Measurements from ENCODE around the gene DMAP1.
A peak's percentile ranks its signal among the peaks of the same experiment; 100 is the strongest.

Gene DMAP1

DNA sequence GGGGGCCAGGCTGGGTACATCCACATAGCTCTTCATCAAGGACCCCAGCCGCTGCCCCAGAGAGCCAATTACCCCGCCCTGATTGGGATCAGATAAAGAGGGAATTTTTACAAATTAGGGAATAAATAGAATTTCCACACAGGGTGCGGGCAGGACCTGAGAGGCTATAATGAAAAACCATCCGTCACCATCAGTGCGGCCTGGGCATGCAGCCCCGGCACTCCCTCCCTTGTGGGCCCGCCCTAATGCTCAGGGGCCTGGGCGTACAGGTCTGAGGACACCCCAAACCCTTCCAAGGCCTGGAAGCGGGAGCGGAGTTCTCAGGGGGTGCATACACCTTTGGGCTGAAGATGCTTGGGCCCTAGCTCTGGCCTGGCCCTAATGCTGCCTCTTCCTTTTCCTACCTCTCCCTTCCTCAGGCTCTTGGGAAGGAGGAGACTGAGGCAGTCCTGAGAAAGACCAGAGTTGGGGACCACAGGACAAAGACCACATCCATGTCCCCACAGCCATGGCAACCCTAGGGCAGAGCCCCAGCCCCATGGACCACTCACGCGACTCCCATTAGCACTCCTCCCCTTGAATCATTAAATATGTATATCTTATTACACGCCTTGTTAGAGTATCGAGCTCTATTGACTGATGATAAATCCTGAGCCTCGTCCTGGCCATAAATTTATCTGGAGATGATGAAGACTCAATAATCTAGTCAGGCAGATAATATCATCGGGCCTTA lies 16.3 kb downstream of the DMAP1 start:
- DNase-seq: no peak

DNA sequence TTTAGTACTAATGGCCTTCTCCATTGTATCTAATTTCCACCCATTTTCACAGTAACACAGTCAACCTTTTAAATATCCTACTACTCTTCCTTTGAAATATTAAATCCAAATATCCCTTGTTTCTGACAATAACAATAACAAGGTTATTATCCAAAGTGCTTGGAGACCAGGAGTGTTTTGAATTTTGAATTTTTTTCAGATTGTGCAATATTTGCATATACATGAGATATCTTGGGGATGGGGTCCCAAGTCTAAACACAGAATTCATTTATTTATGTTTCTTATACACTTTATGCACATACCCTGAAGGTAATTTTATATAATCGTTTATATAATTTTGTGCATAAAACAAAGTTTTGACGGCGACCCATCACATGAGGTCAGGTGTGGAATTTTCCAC lies 17.5 kb downstream of the DMAP1 start:
- DNase-seq: no peak

DNA sequence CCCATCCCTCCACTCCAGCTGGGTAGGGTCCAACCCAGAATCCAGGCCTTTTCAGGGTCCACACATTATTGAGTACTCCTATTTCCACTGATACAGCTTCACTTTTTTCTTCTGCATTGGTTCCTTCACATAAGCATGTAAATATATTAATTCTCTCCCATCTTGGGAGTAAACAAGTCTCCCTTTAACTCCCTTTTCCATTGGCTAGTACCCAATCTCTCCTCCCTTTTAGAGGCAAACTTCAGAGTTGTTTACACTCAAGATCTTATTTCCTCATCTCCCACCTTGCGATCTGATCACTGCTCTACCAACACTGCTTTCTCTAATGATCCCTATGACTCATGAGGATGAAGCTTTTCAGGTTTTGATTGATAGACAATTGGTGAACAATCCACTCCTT lies 20.3 kb downstream of the DMAP1 start:
- no peak for DNase-seq

DNA sequence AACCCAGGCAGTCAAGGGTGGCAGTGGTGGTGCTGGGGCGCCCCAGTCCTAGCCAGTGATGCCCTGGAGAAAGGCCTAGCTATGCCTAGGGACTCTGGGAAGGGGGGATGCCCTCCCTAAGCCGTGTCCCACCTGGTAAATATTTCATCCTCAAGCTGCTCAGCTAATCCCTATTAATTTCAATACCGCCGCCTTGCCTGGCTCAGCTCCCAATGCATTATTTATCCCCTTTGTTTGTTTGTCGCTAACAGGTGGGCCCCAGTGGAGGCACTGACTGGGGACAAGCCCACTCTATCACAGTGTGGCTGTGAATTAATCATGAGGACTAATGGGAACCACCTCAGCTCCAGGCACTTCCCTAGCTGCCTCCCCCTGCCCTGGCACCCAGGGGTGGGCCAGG lies 22.5 kb downstream of the DMAP1 start:
- DNase-seq: no peak

DNA sequence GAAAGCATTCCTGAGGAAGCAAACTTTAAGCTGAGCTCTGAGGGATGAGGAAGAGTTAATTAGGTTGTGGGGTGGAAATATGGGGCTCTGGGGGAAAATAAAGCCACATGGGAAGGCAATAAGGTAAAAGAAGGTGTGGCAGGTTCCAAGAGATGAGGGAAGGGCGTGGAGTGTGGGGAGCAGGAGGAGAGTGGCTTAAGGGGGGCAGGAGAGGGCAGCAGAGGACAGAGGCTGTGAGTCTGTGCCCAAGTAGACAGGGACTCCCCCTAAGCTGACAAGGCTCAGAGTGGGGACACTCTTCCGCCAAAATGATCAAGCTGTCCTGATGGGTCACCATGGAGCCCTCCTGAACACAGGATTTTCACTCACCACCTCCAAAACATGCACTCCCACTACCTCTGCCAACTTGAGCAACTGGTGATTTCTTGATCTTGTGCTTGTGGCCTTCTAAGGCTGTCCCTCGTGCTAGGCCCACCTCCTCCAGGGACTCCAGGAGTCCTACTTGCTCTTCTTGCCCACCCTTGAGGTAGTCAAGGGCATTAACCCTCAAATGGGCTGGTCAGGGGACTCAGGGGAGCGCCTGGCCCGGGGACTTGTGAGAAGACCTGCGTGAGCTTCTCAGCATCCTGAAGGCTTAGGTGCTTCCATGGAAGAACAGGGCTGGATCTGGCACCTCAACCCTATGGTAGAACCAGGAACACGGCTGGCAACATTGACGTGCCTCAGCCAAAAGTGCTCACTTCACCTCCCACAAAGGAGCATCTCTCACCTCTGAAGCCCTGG lies 23.4 kb downstream of the DMAP1 start:
- no peak for DNase-seq

DNA sequence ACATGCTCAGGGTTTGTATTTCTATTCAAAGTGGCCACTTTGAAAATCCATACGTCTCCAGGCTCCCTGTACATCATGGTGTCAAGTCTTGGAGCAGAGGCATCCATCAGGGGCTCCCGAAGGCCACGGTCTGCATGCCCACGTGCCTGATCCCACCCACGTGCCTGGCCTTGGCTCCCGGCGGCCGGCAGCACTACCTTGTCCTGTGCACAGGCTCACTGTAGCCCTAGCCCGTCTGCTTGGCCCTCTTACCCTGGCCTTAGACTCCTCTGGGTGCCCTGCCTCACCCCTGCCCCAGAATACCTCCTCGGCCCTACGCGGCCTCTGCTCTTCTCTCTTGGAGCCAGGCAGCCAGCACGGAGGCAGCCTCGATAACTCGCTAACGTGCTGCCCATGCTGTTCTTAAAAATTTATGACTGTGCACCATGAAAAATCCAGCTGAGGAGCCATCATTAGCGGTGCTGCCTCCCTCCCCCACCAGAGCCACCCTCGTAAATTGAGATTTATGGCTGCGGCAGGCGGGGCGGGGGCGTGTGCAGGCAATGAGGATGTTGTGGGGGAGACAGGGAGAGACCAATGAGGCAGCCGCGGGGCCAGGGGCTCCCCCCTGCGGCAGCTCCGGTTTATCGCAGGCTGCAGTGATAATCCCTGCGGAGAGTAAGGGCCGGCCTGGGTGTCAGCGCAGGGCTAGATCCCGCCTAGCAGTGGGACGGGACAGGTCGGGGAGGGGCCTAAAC lies 24.6 kb downstream of the DMAP1 start:
- peak; percentile 71 for DNase-seq

DNA sequence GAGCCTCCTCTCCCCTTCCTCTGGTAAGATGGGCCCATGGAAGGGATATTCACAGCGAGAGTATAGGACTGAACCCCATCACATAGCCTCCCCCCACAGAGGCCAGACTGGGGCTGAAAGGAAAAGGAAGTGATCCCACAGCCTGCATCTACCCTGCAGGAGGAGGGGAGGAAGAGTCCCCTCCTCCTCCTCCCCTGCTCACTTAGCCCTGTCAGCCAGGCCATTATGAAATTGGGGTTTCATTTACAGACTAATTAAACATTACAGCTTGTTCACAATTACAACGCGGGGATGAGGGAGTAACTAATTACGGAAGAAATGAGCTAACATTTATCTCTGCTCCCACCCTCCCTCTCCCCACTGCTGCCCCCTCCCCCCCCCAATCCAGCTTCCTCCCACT lies 25.4 kb downstream of the DMAP1 start:
- DNase-seq: no peak

DNA sequence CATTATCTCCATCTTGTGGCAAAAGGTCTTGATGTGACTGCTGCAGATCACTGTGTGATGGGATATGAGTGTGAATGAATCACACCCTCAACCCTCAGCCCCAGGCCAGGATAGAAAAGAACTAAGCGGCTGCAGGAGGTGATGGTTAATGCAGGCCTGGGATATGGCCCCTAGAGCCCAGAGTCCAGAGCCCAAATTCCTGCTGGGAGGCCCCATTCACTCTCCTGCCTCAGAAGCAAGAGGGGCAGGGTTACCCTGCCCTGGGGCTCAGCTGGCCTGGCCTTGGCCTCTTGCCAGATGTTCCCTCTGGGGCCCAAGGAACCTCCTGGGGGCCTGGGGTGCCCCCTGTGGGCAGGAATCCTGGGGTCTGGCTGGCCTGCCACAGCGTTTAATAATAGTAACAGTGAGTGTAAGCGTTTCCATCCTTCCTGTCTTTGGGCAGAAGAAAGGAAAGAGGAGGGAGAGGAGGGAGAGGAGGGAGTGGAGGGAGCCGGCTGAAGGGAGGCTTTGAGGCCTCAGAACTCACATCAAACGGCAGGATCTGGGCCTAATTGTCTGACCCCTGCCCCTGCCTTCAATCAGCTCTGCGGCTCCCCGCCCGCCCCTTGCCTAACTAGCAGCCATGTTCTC lies 26.2 kb downstream of the DMAP1 start:
- DNase-seq: no peak

DNA sequence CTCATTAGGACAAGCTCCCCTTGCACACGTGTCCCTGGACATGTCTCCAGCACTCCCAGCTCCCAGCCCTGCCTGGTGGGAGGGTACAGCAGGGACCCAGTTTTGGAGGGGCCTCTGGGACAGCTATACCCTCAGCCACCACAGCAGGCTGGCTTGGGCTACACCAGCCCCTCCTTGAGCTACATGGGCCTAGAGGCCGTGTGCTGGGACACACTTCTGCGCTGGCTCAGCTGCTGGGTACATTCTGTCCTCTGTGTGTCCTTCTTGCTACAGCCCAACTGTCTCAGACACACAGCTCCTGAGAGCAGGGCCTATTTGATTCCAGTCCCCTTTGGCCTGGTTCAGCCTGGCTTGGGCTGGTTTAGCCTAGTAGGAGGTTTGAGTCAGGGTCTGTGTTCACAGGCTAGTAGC lies 26.7 kb downstream of the DMAP1 start:
- DNase-seq: no peak

DNA sequence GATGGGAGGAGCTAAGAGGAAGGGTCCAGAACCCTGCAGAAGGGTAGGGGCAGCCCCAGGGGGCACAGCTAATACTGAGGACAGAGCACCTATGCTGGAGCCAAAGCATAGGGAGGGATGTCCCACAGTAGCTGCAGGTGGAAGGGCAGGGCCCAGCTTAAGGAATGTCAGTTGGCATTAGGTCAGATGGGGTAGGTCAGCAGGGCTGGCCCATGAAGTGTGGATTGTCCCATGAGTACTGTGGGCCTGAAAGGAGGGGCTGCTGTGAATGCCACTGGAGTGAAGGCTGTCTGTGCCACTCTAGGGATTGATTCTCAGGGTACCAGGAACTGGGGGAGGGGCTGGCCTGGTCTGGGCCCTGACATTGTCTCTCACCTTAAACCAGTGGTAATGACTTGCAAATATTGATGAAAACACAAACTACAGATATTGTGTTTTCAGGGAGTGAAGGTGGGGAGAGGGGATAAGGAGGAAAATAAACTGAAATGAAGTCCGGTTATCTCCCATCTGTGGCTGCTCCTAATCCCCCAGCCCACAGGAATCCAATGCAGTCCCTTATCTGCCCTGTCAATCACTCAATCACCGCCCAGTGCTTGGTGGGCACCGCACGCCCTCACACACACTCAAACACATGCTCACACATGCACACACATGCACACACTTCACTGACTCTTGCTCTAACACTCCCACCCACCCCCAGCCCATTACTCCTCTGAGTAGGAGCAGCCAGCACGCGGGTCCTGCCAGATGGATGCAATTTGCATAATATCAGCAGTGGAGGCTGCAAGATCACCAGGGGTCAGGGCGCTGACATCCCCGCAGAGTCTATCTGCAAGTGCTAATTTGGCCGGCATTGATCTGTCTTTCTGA lies 27.8 kb downstream of the DMAP1 start:
- no peak for DNase-seq

DNA sequence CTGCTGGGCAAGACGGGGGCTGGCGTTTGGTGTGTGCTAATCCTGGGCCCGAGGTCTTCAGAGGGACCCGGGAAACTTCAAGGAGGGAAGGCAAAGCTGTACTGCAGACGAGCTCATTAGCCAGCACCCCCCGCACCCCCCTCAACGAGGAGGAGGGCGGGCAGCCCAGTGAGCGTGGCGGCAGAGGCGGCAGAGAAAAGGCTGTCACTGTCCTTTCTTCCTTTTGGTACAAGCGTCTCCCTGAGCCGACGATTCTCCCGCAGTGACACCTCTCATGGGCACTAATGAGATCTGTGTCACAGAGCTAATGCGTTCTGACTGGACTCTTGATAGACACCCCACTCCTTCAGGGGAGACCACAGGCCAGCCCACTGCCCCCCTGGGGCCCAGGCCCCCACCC lies 29.5 kb downstream of the DMAP1 start:
- DNase-seq: no peak

DNA sequence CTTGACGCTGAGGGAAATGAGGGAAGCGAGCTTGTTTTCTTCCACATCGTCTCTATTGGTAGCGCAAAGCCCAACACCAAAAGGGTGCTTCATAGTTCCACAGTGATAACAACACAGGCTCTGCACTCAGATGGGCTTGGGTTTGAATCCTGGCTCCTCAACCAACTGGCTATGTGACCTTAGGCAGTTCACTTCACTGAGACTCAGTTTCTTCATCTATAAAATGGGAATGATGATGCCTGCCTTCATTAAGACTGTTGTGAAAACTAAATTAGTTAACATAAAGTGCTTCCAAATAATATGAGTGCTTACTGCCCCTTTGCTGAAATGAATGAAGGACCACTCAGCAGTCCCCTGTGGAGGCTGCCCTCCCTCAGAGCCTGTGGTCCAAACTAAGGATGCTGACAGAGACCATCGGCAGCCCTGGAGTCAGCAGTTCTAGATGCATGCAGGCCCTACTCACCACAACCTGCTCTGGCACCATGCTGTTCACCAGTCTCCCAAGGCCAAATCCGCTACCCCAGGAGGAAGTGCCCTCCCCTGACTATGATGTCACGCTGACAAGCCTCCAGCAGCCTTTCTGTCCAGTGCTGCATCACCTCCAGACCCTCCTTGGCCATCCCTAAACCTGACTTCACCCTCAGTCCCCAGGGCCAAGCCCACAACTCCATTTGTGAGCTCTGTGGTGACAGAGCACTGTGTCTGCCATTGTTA lies 30.7 kb downstream of the DMAP1 start:
- no peak for DNase-seq

DNA sequence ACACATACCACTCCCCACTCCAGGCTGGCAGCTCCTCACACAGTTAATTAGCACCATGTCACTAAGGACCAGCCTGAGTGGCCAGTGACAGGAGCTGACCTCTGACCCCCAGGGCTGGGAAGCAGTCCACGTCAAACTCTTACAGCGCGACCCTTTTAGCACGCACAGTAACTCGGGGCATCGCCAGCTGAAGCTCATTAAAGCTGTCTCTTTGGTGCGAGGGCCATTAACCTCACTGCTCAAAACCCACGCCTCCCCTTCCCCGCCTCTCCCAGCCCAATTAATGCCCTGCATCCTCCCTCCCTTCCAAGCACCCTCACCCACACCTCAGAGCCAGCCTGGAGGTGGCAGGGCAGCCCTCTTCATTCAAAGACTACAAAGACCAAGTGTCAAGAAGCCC lies 31.7 kb downstream of the DMAP1 start:
- DNase-seq: no peak

DNA sequence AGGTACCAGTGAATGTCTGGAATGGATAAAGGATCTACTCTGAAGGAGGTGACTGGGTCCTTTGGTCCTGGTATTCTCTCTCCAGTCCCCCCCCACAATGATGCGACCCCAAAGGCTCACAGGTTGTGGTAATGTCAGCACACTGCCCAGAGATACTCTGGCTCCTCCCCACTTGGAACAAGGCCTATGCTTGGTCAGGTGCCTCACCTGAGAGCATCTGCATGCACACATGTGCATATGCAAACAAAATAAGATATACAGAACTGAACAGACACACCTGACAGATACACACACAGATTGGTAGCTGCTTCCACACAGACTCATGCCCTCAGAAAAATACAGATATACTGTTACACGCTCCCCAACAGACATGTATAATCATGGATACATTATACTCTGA lies 33.5 kb downstream of the DMAP1 start:
- DNase-seq: no peak

DNA sequence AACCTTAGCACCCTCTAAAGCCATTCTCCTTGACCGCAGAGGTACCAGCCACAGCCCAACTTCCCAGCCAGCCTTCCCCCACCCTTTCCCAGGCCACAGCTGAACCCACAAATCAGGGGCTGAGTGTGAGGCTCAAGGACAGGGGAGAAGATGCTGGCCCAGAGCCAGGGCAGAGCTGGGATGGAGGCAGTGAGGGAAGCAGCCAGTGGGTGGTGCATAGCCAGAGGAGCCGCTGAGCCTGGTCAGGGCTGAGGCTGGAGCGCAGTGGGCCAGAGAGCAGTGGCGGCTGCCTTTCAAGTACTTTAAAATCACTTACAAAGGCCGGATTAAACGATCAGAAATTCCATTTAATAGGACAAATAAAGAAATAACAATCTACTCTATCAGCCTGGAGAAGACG lies 36.3 kb downstream of the DMAP1 start:
- no peak for DNase-seq

DNA sequence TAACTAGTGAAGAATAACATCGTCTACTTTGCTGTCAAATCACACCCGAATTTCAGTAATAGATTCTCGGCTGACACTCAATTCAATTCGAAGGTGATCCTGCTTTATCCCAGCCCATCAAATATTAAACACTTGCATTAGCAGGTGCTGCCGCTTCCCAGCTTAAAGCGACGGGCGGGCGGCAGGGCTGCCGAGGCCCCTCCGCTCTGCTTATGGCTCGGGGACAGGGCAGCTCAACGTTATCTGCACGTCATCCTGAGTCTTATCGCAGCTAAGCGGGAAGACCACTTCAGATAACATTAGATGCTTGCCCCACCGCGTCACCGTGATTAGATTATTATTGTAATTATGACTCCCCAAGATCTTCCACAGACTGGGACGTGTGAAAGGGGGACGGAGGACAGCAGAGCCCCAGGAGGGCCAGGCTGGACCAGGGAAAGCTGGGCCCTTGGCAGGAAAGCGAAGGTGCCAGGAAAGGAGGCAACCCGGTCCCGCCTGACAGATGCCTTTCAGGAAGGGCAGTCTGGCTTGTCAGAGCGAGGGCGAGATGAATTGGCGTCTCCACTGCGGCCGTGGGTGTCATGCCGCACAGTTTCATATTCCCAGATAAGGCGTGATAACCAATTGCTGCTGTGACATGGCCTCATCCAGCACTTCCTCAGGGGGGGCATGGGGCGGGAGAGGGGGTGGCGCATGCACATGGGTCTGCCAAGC lies 37.0 kb downstream of the DMAP1 start:
- DNase-seq: no peak

DNA sequence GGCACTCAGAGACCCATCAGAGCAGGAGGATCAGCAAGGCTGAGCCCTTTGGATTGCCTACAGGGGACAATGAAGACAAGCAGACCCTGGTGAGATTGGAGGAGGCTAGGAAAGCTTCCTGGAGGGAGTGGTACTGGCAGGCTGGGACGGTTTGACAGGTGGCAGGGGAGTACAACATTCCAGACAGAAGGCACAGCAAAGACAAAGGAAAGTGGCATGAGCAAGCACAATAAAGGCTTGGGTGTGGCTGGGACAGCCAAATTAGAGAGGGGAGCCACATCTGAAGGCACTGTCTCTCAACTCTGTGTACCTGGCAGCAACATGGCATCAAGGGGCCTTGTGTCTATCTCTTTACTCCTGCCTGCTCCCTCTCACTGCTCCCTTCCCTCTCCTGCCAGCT lies 38.2 kb downstream of the DMAP1 start:
- no peak for DNase-seq

DNA sequence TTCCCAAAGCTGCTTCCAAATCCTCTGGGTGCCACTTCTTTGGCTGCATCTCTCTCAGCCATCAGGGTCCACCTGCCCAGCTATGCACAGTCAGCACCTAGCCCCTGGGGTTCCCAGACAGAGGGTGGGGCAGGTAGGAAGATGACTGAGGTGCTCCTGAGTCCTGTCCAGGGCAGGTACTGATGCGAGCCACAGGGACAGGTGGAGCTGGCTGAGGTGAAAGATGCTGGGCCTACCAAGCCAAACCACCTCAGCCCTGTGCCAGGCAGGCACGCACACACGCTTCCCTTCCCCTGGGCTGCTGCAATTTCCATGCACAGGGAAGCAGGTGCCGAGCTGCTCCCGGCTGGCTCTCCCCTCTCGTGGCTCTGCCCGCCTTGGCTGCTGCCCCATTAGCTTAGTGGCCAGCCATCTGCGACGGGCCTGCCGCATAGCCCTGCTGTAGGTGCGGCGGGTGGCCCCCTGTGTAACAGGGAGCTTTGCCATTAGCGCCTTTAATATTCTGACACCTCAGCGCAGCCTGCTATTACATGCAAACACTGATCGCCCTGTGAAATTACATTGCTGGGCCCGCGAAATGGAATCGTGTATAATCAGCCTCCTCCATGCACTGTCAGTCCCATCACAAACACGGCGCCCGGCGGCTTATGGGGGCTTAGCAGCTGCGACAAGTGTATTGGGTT lies 38.9 kb downstream of the DMAP1 start:
- DNase-seq: no peak

DNA sequence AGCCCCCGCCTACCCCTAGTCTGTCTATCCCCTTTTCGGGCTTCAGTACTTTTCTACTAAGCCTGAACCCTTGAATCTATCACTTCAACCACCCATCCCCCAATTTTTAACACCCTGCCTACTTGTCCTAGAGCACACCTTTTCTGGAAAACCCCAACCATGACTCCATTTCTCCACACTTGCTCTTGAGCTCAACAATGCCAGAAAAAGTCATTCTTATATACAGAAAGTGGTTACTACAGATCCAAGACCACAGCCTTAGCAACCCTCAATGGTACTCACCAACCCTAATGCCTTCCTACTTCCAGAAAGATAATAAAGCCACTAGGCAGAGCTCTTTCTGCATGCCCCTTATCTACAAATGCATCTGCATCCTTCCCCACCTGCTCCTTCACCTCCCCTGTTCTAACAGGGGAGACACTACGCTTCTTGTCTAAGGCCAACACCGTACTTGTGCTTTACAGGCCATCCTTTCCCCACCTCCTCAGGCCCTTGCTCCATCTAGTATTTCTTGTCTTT lies 41.2 kb downstream of the DMAP1 start:
- DNase-seq: no peak
